Measurements from ENCODE around the gene C6orf47. TPM values are rescaled to one million over a fixed set of nuclear protein-coding genes. Genes with fewer than 3 reads are reported as not detected.

C6orf47 gene
- total RNA-seq, 1 experiment from 2014 or later: 19.4 TPM

DNA sequence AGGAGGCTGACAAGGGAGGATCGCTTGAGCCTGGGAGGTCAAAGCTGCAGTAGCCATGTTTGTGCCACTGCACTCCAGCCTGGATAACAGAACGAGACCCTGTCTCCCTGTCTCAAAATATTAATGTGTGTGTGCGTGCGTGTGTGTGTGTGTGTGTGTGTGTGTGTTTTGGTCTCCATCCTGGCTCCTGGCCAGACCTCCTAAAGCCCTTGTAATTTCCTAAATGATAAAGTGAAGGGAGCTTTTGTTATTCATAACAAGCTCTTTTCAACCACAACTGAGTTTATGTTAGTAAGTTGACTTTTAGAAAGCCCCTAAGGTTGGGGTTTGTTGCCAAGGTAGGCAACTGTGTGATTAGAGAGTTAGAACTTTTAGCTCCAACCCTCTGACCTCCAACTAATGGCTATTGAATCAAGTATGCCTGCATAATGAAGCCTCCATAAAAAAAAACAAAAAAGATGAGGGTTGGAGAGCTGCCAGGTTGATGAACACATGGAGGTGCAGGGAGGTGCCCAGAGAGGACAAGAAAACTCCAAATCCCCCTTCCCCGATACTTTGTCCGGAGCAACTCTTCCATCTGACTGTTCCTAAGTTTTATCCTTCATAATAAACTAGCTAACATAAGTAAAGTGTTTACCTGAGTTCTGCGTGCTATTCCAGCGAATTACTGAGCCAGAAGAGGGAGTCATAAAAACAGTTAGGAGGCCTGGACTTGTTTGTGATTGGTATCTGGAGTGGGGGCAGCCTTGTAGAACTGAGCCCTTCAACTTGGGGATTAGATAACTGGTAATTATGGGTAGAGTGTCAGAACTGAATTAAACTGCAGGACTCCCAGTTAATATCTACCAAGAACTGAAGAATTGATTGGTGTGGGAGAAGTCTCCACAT lies 50.8 kb downstream of the C6orf47 start:
- Mint-ChIP-seq H3K27ac (ENCODE audit: unreplicated experiment) (no peak overlapping the region), H3K36me3 (ENCODE audit: insufficient read depth, unreplicated experiment) (peaks cover 4% of the 10 kb centered on the region), H3K4me1 (ENCODE audit: low read depth, unreplicated experiment) (peaks cover 9% of the 10 kb centered on the region), H3K27me3 (ENCODE audit: insufficient read depth, unreplicated experiment) (no peaks in the 10 kb centered on the region), H3K9me3 (ENCODE audit: unreplicated experiment) (no peaks in the 10 kb centered on the region), H3K4me3 (ENCODE audit: unreplicated experiment) (no peak overlapping the region)
- CTCF ChIA-PET: interaction anchor here (0.5 kb wide), 1 partner anchor 1959 kb away, joined by 4 read pairs; no protein-coding TSS in a partner anchor
- no peak overlapping the region for H3K4me3 ChIP-seq (ENCODE audit: low read depth, low read length)
- no TSS peak for BruUV-seq (replicated peaks)
- H3K4me1 ChIP-seq: peaks cover 15% of the 10 kb centered on the region
- no peaks in the 10 kb centered on the region for H3K9me3 ChIP-seq
- no peak for DNase-seq
- H3K36me3 ChIP-seq (ENCODE audit: control insufficient read depth, insufficient read depth, low read length): no peaks in the 10 kb centered on the region
- intact Hi-C loops (cut with micrococcal nuclease; ENCODE audit: unreplicated experiment): no loop called here
- POLR2A ChIA-PET: no interaction called here
- H3K27me3 ChIP-seq (replicated peaks; ENCODE audit: control insufficient read depth, insufficient read depth, low read length): no peaks in the 10 kb centered on the region
- TF ChIP-seq, protein P1, sequence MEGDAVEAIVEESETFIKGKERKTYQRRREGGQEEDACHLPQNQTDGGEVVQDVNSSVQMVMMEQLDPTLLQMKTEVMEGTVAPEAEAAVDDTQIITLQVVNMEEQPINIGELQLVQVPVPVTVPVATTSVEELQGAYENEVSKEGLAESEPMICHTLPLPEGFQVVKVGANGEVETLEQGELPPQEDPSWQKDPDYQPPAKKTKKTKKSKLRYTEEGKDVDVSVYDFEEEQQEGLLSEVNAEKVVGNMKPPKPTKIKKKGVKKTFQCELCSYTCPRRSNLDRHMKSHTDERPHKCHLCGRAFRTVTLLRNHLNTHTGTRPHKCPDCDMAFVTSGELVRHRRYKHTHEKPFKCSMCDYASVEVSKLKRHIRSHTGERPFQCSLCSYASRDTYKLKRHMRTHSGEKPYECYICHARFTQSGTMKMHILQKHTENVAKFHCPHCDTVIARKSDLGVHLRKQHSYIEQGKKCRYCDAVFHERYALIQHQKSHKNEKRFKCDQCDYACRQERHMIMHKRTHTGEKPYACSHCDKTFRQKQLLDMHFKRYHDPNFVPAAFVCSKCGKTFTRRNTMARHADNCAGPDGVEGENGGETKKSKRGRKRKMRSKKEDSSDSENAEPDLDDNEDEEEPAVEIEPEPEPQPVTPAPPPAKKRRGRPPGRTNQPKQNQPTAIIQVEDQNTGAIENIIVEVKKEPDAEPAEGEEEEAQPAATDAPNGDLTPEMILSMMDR (IDR thresholded peaks at IDR 0.05; ENCODE audit: insufficient read depth in 1 of 2, low read depth in 1 of 2, low read length in 1 of 2, severe bottlenecking in 1 of 2, unreplicated experiment in 1 of 2): no peak

Small RNAs within 50 kb of the gene (microRNA-seq; reads per million reads assigned to microRNA genes)
- gene MIR4646: 0.93 reads per million
- gene MIR6832: 0.74 reads per million

Other genes starting within 250 kb of the C6orf47 start
- 6.4 and 7.5 TPM in 2 replicates for gene MICB, start 162.6 kb downstream of the C6orf47 start, total RNA-seq (2022)
- gene MCCD1, start 131.8 kb downstream of the C6orf47 start, total RNA-seq (2022): not detected in 2 replicates
- gene DDX39B, start 118.8 kb downstream of the C6orf47 start, total RNA-seq (2022): 416 and 423 TPM in 2 replicates
- gene ATP6V1G2, start 114.2 kb downstream of the C6orf47 start, total RNA-seq (2022): 0.26 and 0.43 TPM in 2 replicates
- gene NFKBIL1, start 113.2 kb downstream of the C6orf47 start, total RNA-seq (2022): 14.7 and 17.4 TPM in 2 replicates
- not detected in 2 replicates for gene LTA, start 88.5 kb downstream of the C6orf47 start, total RNA-seq (2022)
- gene TNF, start 85.2 kb downstream of the C6orf47 start, total RNA-seq (2022): not detected in 2 replicates
- not detected in 2 replicates for gene LTB, start 78.4 kb downstream of the C6orf47 start, total RNA-seq (2022)
- not detected in 2 replicates for gene LST1, start 74.5 kb downstream of the C6orf47 start, total RNA-seq (2022)
- gene NCR3, start 67.8 kb downstream of the C6orf47 start, total RNA-seq (2022): not detected in 2 replicates
- gene AIF1, start 45.5 kb downstream of the C6orf47 start, total RNA-seq (2022): 2.2 and 2.7 TPM in 2 replicates
- 213 and 222 TPM in 2 replicates for gene PRRC2A, start 40.1 kb downstream of the C6orf47 start, total RNA-seq (2022)
- 354 and 376 TPM in 2 replicates for gene BAG6, start 8.1 kb downstream of the C6orf47 start, total RNA-seq (2022)
- gene APOM, start 4.9 kb downstream of the C6orf47 start, total RNA-seq (2022): 14.8 and 15.8 TPM in 2 replicates
- 20.3 TPM in 2 replicates for gene GPANK1, start 4.2 kb upstream of the C6orf47 start, total RNA-seq (2022)
- gene CSNK2B, start 5.3 kb upstream of the C6orf47 start, total RNA-seq (2022): 219 and 221 TPM in 2 replicates
- 13.9 and 17.5 TPM in 2 replicates for gene LY6G5B, start 9.2 kb upstream of the C6orf47 start, total RNA-seq (2022)
- 2.0 and 2.9 TPM in 2 replicates for gene LY6G5C, start 20.3 kb upstream of the C6orf47 start, total RNA-seq (2022)
- 62.7 and 63.2 TPM in 2 replicates for gene ABHD16A, start 42.5 kb upstream of the C6orf47 start, total RNA-seq (2022)
- not detected in 2 replicates for gene LY6G6F, start 46.1 kb upstream of the C6orf47 start, total RNA-seq (2022)
- not detected in 2 replicates for gene LY6G6D, start 54.6 kb upstream of the C6orf47 start, total RNA-seq (2022)
- 0.88 and 1.3 TPM in 2 replicates for gene LY6G6C, start 61.0 kb upstream of the C6orf47 start, total RNA-seq (2022)
- gene MPIG6B, start 62.6 kb upstream of the C6orf47 start, total RNA-seq (2022): not detected in 2 replicates
- gene DDAH2, start 68.5 kb upstream of the C6orf47 start, total RNA-seq (2022): 82.4 and 91.6 TPM in 2 replicates
- 374 and 420 TPM in 2 replicates for gene CLIC1, start 75.8 kb upstream of the C6orf47 start, total RNA-seq (2022)
- gene MSH5, start 79.2 kb upstream of the C6orf47 start, total RNA-seq (2022): 49.6 and 51.0 TPM in 2 replicates
- gene SAPCD1, start 101.9 kb upstream of the C6orf47 start, total RNA-seq (2022): 6.4 and 13.0 TPM in 2 replicates
- 0.61 and 1.5 TPM in 2 replicates for gene VWA7, start 116.5 kb upstream of the C6orf47 start, total RNA-seq (2022)
- 132 and 135 TPM in 2 replicates for gene VARS1, start 135.0 kb upstream of the C6orf47 start, total RNA-seq (2022)
- gene LSM2, start 146.2 kb upstream of the C6orf47 start, total RNA-seq (2022): 56.3 and 61.2 TPM in 2 replicates
- gene HSPA1L, start 154.5 kb upstream of the C6orf47 start, total RNA-seq (2022): 0.86 and 1.6 TPM in 2 replicates
- 77.3 and 96.9 TPM in 2 replicates for gene HSPA1A, start 154.8 kb upstream of the C6orf47 start, total RNA-seq (2022)
- gene HSPA1B, start 167.0 kb upstream of the C6orf47 start, total RNA-seq (2022): 99.0 and 112 TPM in 2 replicates
- gene NEU1, start 202.0 kb upstream of the C6orf47 start, total RNA-seq (2022): 173 and 176 TPM in 2 replicates
- gene SLC44A4, start 218.2 kb upstream of the C6orf47 start, total RNA-seq (2022): 0.57 TPM in 1 of 2 replicates, not detected in the other
- gene EHMT2, start 236.9 kb upstream of the C6orf47 start, total RNA-seq (2022): 64.3 and 65.7 TPM in 2 replicates
- gene ZBTB12, start 241.3 kb upstream of the C6orf47 start, total RNA-seq (2022): 9.6 and 11.7 TPM in 2 replicates

All from Caco-2 (cell line).